Ecto neural progenitor cell (in vitro differentiated cells): ENCODE results near the gene PRDM15.

Source experiments
- DNase-seq: peaks from one replicate; pipeline ENCODE4 v3.0.0-alpha.2; 2018; ENCODE audit warnings: low spot score

PRDM15 gene

GRCh38 chr21:41886328-41886727, 7.2 kb upstream of the PRDM15 start:
- DNase-seq = no peak

- no peak for DNase-seq
Measured at GRCh38 chr21:41885341-41886024, 6.3 kb upstream of the PRDM15 start.

- DNase-seq = no peak
Measured at GRCh38 chr21:41884501-41885030, 5.4 kb upstream of the PRDM15 start.

- DNase-seq = no peak
Measured at GRCh38 chr21:41883582-41883981, 4.4 kb upstream of the PRDM15 start.

- no peak for DNase-seq
Measured at GRCh38 chr21:41881051-41881450, 1.9 kb upstream of the PRDM15 start.

GRCh38 chr21:41880153-41880552, 1.0 kb upstream of the PRDM15 start:
- no peak for DNase-seq

GRCh38 chr21:41878831-41879189, 334 bp downstream of the PRDM15 start:
- peak; percentile 85 for DNase-seq

GRCh38 chr21:41877901-41878830, 978 bp downstream of the PRDM15 start:
- no peak for DNase-seq

- no peak for DNase-seq
Measured at GRCh38 chr21:41876928-41877652, 2.1 kb downstream of the PRDM15 start.

GRCh38 chr21:41876396-41876795, 2.7 kb downstream of the PRDM15 start:
- no peak for DNase-seq

GRCh38 chr21:41875086-41875485, 4.1 kb downstream of the PRDM15 start:
- DNase-seq = no peak

GRCh38 chr21:41874611-41875010, 4.5 kb downstream of the PRDM15 start:
- DNase-seq = no peak

- no peak for DNase-seq
Measured at GRCh38 chr21:41873426-41873825, 5.7 kb downstream of the PRDM15 start.

GRCh38 chr21:41873005-41873404, 6.1 kb downstream of the PRDM15 start:
- DNase-seq = no peak

- DNase-seq = peak; percentile 39
Measured at GRCh38 chr21:41871293-41872030, 7.7 kb downstream of the PRDM15 start.

- no peak for DNase-seq
Measured at GRCh38 chr21:41869771-41870170, 9.4 kb downstream of the PRDM15 start.

- DNase-seq = no peak
Measured at GRCh38 chr21:41868062-41868710, 11.0 kb downstream of the PRDM15 start.

GRCh38 chr21:41867313-41867712, 11.8 kb downstream of the PRDM15 start:
- DNase-seq = no peak

GRCh38 chr21:41866274-41866809, 12.8 kb downstream of the PRDM15 start:
- no peak for DNase-seq

- no peak for DNase-seq
Measured at GRCh38 chr21:41865002-41865777, 14.0 kb downstream of the PRDM15 start.
